Natural killer cell treated with Interleukin-12 subunit alpha and Interleukin-12 subunit beta and Interleukin-15 and Interleukin-18, amount 100 ng/mL, for 72 hours (primary cell): Measurements from ENCODE around the gene FHAD1. TPM values are rescaled to one million over a fixed set of nuclear protein-coding genes. Genes with fewer than 3 reads are reported as not detected.

Experiments
- ATAC-seq, 2 donors: fragments of 150-1000 bp; cut with Tn5 transposase in 1 of 2; sonication (Bioruptor Pico), chemical (Tn5 transposase) in 1 of 2; 2 replicates each; pipeline ENCODE4 v1.10.0; 2021
- DNase-seq: peaks from one replicate; pipeline ENCODE4 v3.0.0; 2022; ENCODE audit warnings: low spot score
- H3K27ac Mint-ChIP-seq, 2 donors: 1 replicate in 1 of 2; 2 replicates in 1 of 2; pipeline ENCODE4 v1.8.0; 2022; ENCODE audit warnings: mixed read lengths in 2 of 2, mild to moderate bottlenecking in 1 of 2, moderate library complexity in 1 of 2
- H3K27me3 Mint-ChIP-seq, 2 donors: 1 replicate in 1 of 2; 2 replicates in 1 of 2; pipeline ENCODE4 v1.8.0; 2022; ENCODE audit warnings: mixed read lengths in 2 of 2
- H3K36me3 Mint-ChIP-seq: one replicate; pipeline ENCODE4 v1.8.0; 2022; ENCODE audit warnings: mixed read lengths
- H3K4me1 Mint-ChIP-seq, 2 donors: 1 replicate in 1 of 2; 2 replicates in 1 of 2; pipeline ENCODE4 v1.8.0; 2022; ENCODE audit warnings: low read depth in 2 of 2, mixed read lengths in 2 of 2, mild to moderate bottlenecking in 1 of 2
- H3K4me3 Mint-ChIP-seq: one replicate; pipeline ENCODE4 v1.8.0; 2022; ENCODE audit warnings: mixed read lengths
- H3K9me3 Mint-ChIP-seq: 2 replicates; pipeline ENCODE4 v1.8.0; 2022; ENCODE audit warnings: mixed read lengths
- total RNA-seq, 2 donors: library from RNA; stranded (reverse); gene quantifications; one replicate each; pipeline ENCODE4 v1.2.3, GENCODE V29; 2022

The FHAD1 gene
- total RNA-seq, 2 donors from 2014 or later, result 0.42 TPM; not detected in 1

DNA sequence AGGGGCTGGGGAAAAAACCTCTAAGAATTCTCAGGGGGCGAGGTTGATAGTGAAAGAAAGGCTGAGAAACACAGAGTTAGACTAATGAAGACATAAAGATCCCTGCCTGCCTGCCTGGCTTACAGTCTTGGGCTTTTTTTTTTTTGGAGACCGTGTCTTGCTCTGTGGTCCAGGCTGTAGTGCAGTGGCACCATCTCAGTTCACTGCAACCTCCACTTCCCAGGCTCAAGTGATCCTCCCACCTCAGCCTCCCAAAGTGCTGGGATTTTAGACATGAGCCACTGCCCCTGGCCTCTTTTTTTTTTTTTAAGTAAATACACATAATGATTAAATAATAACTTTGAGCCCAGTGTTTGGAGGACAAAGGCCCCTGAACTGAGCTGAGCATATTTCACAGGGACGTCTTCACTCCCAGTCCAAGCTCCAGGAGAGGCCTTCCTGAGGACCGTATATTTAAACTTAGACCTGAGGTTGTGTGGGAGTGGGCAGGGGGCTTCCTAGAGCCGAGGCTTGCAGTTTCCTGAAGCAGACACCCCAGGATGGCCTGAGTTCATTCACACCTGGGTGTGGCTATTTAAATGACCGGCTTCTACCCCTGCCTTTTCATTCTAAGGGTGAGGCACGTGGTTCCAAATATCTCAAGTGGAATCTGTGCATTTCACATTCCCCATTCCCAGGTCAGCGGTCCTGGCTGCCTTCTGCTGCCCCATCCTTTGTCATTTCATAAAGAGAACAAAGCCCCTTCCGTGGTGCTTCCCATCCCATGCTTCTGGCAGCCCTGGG, 146.6 kb downstream of the FHAD1 start:
- H3K9me3 Mint-ChIP-seq, result no peaks in the 10 kb centered on the region
- no peak overlapping the region for H3K27ac Mint-ChIP-seq
- DNase-seq (no peak), ATAC-seq (no peak)
- no peak overlapping the region for H3K4me3 Mint-ChIP-seq
- H3K27me3 Mint-ChIP-seq, result no peaks in the 10 kb centered on the region
- no peaks in the 10 kb centered on the region for H3K36me3 Mint-ChIP-seq
- H3K4me1 Mint-ChIP-seq, result peaks cover 0 to 4% of the 10 kb centered on the region in 2 donors

DNA sequence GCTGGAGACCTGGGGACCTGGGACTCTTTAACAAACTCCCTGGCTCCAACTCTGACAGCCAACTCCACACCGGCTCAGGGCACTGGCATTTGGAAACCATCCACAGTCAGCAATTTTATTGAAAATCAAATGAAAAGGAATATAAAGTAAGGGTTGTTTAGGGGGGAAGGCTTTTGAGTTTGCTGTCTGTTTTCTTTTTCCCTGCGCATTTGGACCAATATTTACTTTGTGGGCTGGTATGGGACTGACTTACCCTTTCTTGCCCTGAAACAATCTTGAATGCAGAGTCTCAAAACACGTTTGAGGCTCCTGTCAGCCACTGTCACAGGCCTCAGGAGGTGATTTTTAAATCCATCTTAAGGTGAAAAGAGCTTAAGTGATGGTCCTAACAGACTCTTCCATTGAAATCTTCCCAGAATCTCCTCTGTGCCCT, 147.3 kb downstream of the FHAD1 start:
- no peak for ATAC-seq
- peaks cover under 1% of the 10 kb centered on the region for H3K9me3 Mint-ChIP-seq
- H3K27me3 Mint-ChIP-seq, result no peaks in the 10 kb centered on the region
- DNase-seq, result no peak
- peaks cover 0 to 4% of the 10 kb centered on the region in 2 donors for H3K4me1 Mint-ChIP-seq
- no peaks in the 10 kb centered on the region for H3K36me3 Mint-ChIP-seq
- no peak overlapping the region for H3K4me3 Mint-ChIP-seq
- no peak overlapping the region for H3K27ac Mint-ChIP-seq

DNA sequence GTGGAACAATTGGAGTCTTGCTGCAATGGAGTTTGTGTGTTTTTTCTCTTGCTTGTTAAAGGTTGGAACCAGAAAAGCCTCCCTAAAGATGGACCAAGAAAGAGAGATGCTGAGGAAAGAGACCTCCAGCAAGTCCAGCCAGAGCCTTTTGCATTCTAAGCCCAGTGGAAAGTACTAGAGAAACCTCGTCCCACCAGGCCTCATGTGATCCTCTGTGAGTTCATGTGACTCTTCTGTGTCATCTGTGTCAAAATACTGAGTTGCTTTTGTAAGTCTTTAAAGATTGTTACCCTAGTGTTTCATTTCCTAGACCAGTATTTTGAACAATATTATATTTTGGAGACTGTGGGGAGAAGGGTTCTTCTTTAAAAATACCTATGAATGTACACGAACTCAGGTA, 150.2 kb downstream of the FHAD1 start:
- ATAC-seq, result no peak
- H3K4me3 Mint-ChIP-seq, result no peak overlapping the region
- peaks cover 3% of the 10 kb centered on the region for H3K9me3 Mint-ChIP-seq
- peaks cover 16 to 29% of the 10 kb centered on the region in 2 donors for H3K4me1 Mint-ChIP-seq
- H3K27me3 Mint-ChIP-seq, result no peaks in the 10 kb centered on the region
- no peak for DNase-seq
- no peak overlapping the region for H3K27ac Mint-ChIP-seq
- H3K36me3 Mint-ChIP-seq, result peaks cover 6% of the 10 kb centered on the region

DNA sequence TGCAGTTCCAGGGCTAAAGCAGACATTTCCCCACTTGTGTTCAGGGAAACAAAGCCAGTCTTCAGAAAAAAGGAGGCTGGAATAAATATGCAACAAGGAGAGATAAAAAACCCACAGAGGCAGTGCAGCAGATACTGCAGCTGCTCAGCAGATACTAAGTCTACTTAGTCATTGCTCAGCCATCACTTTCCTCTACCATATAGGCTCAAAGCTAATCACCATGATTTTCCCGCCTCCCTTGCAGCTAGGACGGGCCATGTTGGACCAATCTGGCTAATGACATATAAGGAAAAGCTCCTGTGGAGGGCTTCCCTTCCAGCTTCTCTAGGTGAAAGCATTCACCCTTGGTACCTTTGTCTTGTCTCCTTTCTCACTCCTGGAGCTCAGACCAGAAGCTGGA, 152.7 kb downstream of the FHAD1 start:
- ATAC-seq, result no peak
- H3K4me3 Mint-ChIP-seq, result no peak overlapping the region
- peaks cover 21 to 41% of the 10 kb centered on the region in 2 donors for H3K4me1 Mint-ChIP-seq
- H3K27ac Mint-ChIP-seq, result peak overlapping the region; percentile 61 to 84
- H3K27me3 Mint-ChIP-seq, result no peaks in the 10 kb centered on the region
- peaks cover 6% of the 10 kb centered on the region for H3K36me3 Mint-ChIP-seq
- no peak for DNase-seq
- H3K9me3 Mint-ChIP-seq, result peaks cover 3% of the 10 kb centered on the region

DNA sequence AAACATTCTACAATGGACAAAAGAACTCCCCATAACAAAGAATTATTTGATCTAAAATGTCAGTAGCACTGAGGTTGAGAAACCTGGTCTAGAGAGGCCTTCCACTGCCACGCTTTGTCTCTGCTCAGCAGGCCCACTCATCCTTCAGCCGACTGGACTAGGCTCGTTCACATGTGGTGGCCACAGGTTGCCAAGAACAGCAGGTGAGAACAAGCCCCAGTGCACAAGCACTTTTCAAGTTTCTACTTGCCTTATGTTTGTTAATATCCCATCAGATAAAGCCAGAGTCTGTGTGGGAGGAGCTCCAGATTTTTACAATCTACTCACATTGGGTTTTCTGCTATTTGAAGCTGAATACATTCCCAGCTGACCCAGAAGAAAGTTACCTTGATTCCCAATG, 153.6 kb downstream of the FHAD1 start:
- DNase-seq, result no peak
- peak overlapping the region; percentile 15 for H3K4me3 Mint-ChIP-seq
- no peak for ATAC-seq
- peak overlapping the region; percentile 61 to 84 for H3K27ac Mint-ChIP-seq
- no peaks in the 10 kb centered on the region for H3K27me3 Mint-ChIP-seq
- peaks cover 28 to 47% of the 10 kb centered on the region in 2 donors for H3K4me1 Mint-ChIP-seq
- peaks cover 3% of the 10 kb centered on the region for H3K9me3 Mint-ChIP-seq
- peaks cover 6% of the 10 kb centered on the region for H3K36me3 Mint-ChIP-seq

DNA sequence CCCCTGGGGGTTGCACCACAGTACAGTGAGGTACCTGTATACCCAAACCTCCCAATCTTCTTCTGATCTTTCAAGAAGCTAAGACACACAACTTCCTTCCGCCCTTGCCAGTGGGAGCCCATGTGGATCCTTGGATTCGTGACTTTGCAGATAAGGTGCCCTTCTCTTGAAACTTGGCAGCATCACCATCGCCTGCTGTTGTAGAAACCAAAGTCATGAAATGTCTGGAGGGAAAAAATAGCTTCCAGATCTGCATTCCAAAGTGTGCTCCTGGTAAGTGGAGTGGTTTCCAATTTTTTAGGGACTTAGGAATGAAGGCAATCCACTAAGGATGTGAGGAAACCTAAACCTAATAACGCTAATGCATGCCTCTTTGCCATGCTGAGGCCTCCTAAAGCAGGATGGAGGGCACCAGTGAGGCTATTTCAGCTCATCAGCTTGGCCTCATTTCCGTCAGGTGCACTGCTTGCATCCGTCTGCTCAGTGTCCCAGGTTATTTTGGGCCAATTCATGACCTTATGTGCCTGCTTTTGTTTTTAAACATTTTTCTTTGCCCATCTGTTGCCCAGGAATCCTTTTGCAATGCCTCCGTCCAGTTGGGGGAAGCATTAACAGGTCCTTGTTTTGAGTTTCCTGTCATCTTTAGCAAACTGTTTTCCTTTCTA, 154.5 kb downstream of the FHAD1 start:
- Mint-ChIP-seq H3K4me1 (peaks cover 35 to 52% of the 10 kb centered on the region in 2 donors), H3K9me3 (peaks cover 3% of the 10 kb centered on the region), H3K27ac (peak overlapping the region; percentile 61 to 84), H3K36me3 (peaks cover 6% of the 10 kb centered on the region), H3K4me3 (peak overlapping the region; percentile 18), H3K27me3 (no peaks in the 10 kb centered on the region)
- ATAC-seq (no peak), DNase-seq (no peak)

DNA sequence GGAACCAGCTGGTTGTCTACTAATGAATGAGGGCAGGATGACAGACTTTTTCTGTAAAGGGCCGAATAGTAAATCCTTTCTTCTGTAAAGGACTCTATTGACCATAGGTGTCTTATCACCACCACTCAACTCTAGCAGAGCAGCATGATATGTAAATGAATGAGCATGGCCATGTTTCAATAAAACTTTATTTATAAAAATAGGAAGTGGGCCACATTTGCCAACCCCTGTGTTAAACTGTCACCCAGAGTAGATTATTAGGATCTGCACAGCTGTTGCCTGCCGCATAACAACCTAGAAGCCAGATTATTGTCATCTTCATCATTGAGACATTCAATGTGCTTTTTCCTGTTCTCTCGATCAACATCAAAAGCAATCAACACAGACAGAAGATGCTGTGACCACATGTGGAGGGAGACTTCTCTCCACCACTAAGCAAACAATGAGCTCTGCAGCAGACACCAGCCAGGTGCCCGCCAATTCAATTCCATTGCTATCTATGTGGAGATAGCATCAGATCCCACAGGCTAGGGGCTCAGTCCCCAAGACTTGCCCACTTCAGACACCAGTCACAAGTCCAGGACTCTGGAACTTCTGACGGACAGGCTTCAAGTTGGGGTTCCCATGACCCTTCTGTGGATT, 155.9 kb downstream of the FHAD1 start:
- Mint-ChIP-seq H3K9me3 (peaks cover 3% of the 10 kb centered on the region), H3K27me3 (no peaks in the 10 kb centered on the region), H3K27ac (peak overlapping the region; percentile 54 to 96), H3K4me1 (peaks cover 49 to 66% of the 10 kb centered on the region in 2 donors), H3K4me3 (peak overlapping the region; percentile 20), H3K36me3 (peaks cover 6% of the 10 kb centered on the region)
- DNase-seq, result peak; percentile 18
- ATAC-seq, result no peak

DNA sequence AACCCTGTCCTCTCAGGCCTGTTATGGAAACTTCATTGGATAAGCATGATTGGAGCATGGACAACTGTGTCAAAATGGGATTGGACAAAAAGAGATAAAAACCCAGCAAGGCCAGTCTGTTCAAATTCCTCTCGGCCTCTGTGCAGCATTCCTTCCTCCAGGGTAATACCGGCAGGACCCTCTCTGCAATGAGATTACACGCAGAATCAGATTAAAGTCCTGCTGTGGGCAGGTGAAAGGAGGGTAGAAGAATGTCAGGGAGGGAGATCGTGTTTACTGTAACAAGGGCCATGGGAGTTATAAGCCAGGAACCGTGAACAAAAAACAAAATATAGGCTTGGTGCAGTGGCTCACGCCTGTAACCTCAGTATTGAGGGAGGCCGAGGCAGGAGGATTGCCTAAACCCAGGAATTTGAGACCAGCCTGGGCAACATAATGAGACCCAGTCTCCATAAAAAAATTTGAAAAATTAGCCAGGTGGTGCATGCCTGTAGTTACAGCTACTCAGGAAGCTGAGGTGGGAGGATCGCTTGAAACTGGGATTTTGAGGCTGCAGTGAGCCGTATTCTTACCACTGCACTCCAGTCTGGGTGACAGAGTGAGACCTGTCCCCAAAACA, 157.0 kb downstream of the FHAD1 start:
- Mint-ChIP-seq H3K36me3 (peaks cover 6% of the 10 kb centered on the region), H3K27ac (peak overlapping the region; percentile 54 to 96), H3K9me3 (peaks cover 3% of the 10 kb centered on the region), H3K4me3 (peak overlapping the region; percentile 20), H3K4me1 (peaks cover 59 to 70% of the 10 kb centered on the region in 2 donors), H3K27me3 (no peaks in the 10 kb centered on the region)
- ATAC-seq, result no peak
- no peak for DNase-seq

DNA sequence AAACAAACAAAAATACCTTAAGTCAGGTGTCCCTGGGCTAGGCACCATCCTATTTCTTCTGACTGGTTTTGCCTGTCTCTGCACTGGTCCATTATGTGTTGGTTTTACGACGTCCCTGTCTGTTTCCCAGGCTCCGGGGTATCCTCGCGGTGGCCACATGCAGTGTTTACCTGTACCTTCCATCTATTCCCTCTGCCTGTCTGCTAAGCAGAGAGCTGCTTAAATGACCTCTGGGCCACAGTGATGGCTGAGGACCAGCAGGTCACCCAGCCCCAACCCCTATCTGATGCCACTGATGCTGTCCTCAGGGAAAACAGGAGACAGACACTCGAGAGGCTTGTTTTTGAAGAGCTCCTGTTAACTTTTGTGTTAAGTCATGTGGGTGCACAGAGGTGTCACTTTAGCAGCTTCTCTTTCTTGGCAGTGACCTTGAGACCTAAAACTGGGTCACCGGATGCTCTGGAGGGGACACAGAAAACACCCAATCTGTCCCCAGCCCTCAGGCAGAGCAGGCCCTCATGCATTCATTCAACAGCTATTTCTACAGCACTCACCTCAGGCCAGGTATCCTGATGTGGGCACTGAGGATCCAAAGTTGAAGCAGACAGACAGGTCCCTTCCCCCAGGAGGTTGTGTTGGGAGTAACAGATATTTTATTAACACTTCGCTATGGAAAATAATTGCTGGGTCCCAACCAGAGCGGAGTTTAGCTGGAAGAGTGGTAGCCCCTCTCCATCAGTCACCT, 158.3 kb downstream of the FHAD1 start:
- Mint-ChIP-seq H3K4me1 (peaks cover 59 to 65% of the 10 kb centered on the region in 2 donors), H3K9me3 (no peaks in the 10 kb centered on the region), H3K4me3 (peak overlapping the region; percentile 79)

DNA sequence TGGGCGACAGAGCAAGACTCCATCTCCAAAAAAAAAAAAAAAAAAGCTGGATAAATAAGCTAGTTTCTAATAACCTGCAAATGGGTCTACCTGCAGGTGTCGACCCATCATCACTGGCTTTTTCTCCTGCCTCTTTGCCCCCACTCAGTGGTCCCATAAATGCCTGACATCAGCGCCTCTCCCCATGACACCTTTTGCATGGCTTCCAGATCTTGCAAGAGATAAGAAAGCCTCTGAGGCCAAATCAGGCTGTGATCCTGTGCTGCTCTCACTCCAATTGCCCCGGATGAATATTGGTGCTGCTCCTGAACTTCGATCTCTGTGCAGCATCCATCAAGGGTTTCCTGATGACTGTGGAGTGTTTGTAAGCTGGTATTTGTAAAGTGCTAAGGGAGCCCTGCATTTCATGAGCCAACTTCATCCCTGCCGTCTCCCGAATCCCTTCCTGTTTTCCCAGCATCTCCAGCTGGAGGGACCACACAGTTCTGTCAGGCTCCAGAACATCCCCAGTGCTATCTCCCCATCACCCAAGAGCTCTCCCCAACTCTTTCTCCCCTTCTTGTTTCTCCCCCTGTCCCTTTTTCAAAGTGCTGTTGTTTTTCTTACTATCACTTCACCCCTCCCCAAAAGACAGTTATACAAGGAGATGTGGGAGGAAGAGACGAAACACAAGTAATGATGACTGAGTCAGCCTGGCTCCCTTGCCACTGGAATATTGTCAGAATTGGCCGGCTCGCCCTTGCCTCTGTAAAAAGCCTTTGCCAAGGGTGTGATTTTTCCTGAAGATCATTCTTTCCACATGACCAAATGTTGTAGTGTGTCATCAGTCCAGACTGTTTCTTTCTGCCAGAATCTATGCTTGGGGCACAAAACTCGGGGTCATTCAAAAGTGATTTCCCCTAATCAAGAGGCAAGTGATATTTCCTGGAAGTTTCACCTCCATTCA, 159.9 kb downstream of the FHAD1 start:
- H3K27ac Mint-ChIP-seq, result peak overlapping the region; percentile 84

More for the DNA sequence above, 158.3 kb downstream of the FHAD1 start:
- peak overlapping the region; percentile 84 to 96 for H3K27ac Mint-ChIP-seq
- H3K36me3 Mint-ChIP-seq, result peaks cover 6% of the 10 kb centered on the region
- ATAC-seq (no peak), DNase-seq (no peak)
- H3K27me3 Mint-ChIP-seq, result no peaks in the 10 kb centered on the region

DNA sequence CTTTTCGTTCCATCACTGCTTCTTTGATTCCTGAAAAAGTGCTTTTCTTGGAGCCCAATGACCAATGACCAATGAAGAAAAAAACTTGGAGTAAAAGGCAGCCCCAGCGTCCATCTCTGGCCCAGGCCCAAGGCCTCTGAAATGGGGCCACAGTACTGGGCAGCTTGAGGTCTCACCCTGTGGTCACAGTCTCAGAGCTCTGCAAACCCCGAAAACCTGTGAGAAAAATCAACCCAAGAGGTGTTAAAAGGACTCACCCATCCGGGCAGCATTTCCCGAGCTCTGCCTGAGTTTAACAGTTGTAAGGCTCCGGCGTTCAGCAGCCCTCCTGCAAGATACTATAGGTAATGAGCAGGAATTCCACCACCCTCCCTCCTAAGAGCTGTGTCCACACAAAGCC, 160.6 kb downstream of the FHAD1 start:
- ATAC-seq (peak in 1 of 2 donors; percentile 17), DNase-seq (peak; percentile 69)
- peak overlapping the region; percentile 96 for H3K4me3 Mint-ChIP-seq
- H3K36me3 Mint-ChIP-seq, result no peaks in the 10 kb centered on the region
- peak overlapping the region; percentile 84 for H3K27ac Mint-ChIP-seq
- H3K4me1 Mint-ChIP-seq, result peaks cover 57 to 59% of the 10 kb centered on the region in 2 donors
- H3K27me3 Mint-ChIP-seq, result no peaks in the 10 kb centered on the region
- no peaks in the 10 kb centered on the region for H3K9me3 Mint-ChIP-seq

More for the DNA sequence above, 159.9 kb downstream of the FHAD1 start:
- no peaks in the 10 kb centered on the region for H3K9me3 Mint-ChIP-seq
- H3K27me3 Mint-ChIP-seq, result no peaks in the 10 kb centered on the region
- H3K4me1 Mint-ChIP-seq, result peaks cover 50 to 57% of the 10 kb centered on the region in 2 donors
- H3K4me3 Mint-ChIP-seq, result peak overlapping the region; percentile 96
- ATAC-seq (no peak), DNase-seq (peak; percentile 48)
- no peaks in the 10 kb centered on the region for H3K36me3 Mint-ChIP-seq

DNA sequence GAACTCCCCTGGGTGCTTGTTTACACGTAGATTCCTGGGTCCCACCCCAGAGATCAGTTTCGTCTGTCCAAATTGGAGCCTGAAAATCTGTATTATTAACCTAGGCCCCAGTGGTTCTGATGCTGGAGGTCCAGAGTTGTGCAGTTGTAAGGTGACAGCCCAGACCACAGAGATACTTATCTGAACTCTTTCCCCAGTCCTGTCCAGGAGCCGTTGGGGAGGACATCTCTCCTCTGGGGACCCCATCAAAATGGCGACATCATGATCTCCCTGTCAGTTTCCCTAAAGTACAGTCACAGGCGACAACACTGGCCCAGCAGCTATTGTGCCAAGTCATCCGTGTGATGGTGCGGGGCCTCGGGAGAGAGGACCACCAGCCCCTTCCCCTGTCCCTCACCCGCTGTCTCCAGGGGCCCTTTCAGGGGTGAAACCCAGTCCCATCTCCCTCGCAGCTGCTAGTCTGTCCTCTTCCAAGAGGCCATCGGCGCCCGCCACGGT, 161.9 kb downstream of the FHAD1 start:
- DNase-seq (peak; percentile 67), ATAC-seq (no peak)
- peak overlapping the region; percentile 96 for H3K4me3 Mint-ChIP-seq
- peaks cover 69 to 70% of the 10 kb centered on the region in 2 donors for H3K4me1 Mint-ChIP-seq
- H3K36me3 Mint-ChIP-seq, result no peaks in the 10 kb centered on the region
- H3K27ac Mint-ChIP-seq, result peak overlapping the region; percentile 84 to 90
- no peaks in the 10 kb centered on the region for H3K27me3 Mint-ChIP-seq
- no peaks in the 10 kb centered on the region for H3K9me3 Mint-ChIP-seq
